ENCODE data around the gene PRKCH. TPM values are rescaled to one million over a fixed set of nuclear protein-coding genes. Genes with fewer than 3 reads are reported as not detected.

PRKCH gene
- 43.0 TPM for total RNA-seq

GRCh38 chr14:61321385-61322010, at the start of gene PRKCH:
PRKCH (plus strand) TSS chr14:61321579; CDS start chr14:61322102, 523 bp downstream.
- intact Hi-C loops (cut with DNase I), result no loop called here
- TF ChIP-seq POLR2AphosphoS5 (IDR thresholded peaks at IDR 0.05; ENCODE audit: insufficient read depth in 1 of 2, low read depth in 1 of 2), result peak in 1 of 2 donors; percentile 47
- peak in 1 of 2 donors; percentile 36 for TF ChIP-seq POLR2A (IDR thresholded peaks at IDR 0.05)
- peak in 1 of 3 experiments; percentile 28 for TF ChIP-seq CTCF (IDR thresholded peaks at IDR 0.05)
- Histone ChIP-seq H3K36me3 (no peaks in the 10 kb centered on the region), H3K27me3 (no peaks in the 10 kb centered on the region), H3K4me3 (peak within 1 kb of the TSS; percentile 80 to 86), H3K27ac (peak within 1 kb of the TSS; percentile 88), H3K4me1 (peaks cover 25% of the 10 kb centered on the region), H3K9me3 (peaks cover 5% of the 10 kb centered on the region)
- no peak for DNase-seq (ENCODE audit: extremely low spot score in 2 of 2)

GRCh38 chr14:61277232-61277631, 44.1 kb upstream of the PRKCH start:
- H3K4me3 ChIP-seq, result no peak overlapping the region
- H3K27me3 ChIP-seq, result no peaks in the 10 kb centered on the region
- TF ChIP-seq POLR2AphosphoS5 (IDR thresholded peaks at IDR 0.05; ENCODE audit: insufficient read depth in 1 of 2, low read depth in 1 of 2) (no peak), CTCF (IDR thresholded peaks at IDR 0.05) (no peak), POLR2A (IDR thresholded peaks at IDR 0.05) (no peak)
- intact Hi-C loops (cut with DNase I), result no loop called here
- no peaks in the 10 kb centered on the region for H3K9me3 ChIP-seq
- no peak overlapping the region for H3K27ac ChIP-seq
- no peak for DNase-seq (ENCODE audit: extremely low spot score in 2 of 2)
- no peaks in the 10 kb centered on the region for H3K36me3 ChIP-seq
- H3K4me1 ChIP-seq, result peaks cover 14% of the 10 kb centered on the region

- Histone ChIP-seq H3K4me1 (peaks cover 14% of the 10 kb centered on the region), H3K9me3 (no peaks in the 10 kb centered on the region), H3K27me3 (no peaks in the 10 kb centered on the region), H3K4me3 (no peak overlapping the region), H3K36me3 (no peaks in the 10 kb centered on the region), H3K27ac (no peak overlapping the region)
- DNase-seq (ENCODE audit: extremely low spot score in 2 of 2), result no peak
- intact Hi-C loops (cut with DNase I), result no loop called here
- TF ChIP-seq POLR2A (IDR thresholded peaks at IDR 0.05) (no peak), POLR2AphosphoS5 (IDR thresholded peaks at IDR 0.05; ENCODE audit: insufficient read depth in 1 of 2, low read depth in 1 of 2) (no peak), CTCF (IDR thresholded peaks at IDR 0.05) (no peak)
Measured at GRCh38 chr14:61277784-61278183, 43.6 kb upstream of the PRKCH start.

GRCh38 chr14:61279082-61279481, 42.3 kb upstream of the PRKCH start:
- peaks cover 14% of the 10 kb centered on the region for H3K4me1 ChIP-seq
- no peak for TF ChIP-seq POLR2A (IDR thresholded peaks at IDR 0.05)
- no peak for TF ChIP-seq CTCF (IDR thresholded peaks at IDR 0.05)
- no peak for TF ChIP-seq POLR2AphosphoS5 (IDR thresholded peaks at IDR 0.05; ENCODE audit: insufficient read depth in 1 of 2, low read depth in 1 of 2)
- no peaks in the 10 kb centered on the region for H3K36me3 ChIP-seq
- no peak overlapping the region for H3K4me3 ChIP-seq
- DNase-seq (ENCODE audit: extremely low spot score in 2 of 2), result peak in 1 of 2 donors; percentile 85
- H3K27me3 ChIP-seq, result no peaks in the 10 kb centered on the region
- intact Hi-C loops (cut with DNase I), result no loop called here
- peak overlapping the region; percentile 96 for H3K27ac ChIP-seq
- no peaks in the 10 kb centered on the region for H3K9me3 ChIP-seq

- TF ChIP-seq POLR2AphosphoS5 (IDR thresholded peaks at IDR 0.05; ENCODE audit: insufficient read depth in 1 of 2, low read depth in 1 of 2) (no peak), CTCF (IDR thresholded peaks at IDR 0.05) (no peak), POLR2A (IDR thresholded peaks at IDR 0.05) (no peak)
- peaks cover 14% of the 10 kb centered on the region for H3K4me1 ChIP-seq
- H3K27me3 ChIP-seq, result no peaks in the 10 kb centered on the region
- DNase-seq (ENCODE audit: extremely low spot score in 2 of 2), result peak in 1 of 2 donors; percentile 81
- H3K4me3 ChIP-seq, result peak overlapping the region; percentile 70
- no peaks in the 10 kb centered on the region for H3K36me3 ChIP-seq
- intact Hi-C loops (cut with DNase I), result no loop called here
- peak overlapping the region; percentile 96 for H3K27ac ChIP-seq
- no peaks in the 10 kb centered on the region for H3K9me3 ChIP-seq
Measured at GRCh38 chr14:61280092-61280525, 41.3 kb upstream of the PRKCH start.
